CD4-positive, alpha-beta T cell treated with Interleukin-10 for 1 hour (primary cell): ENCODE measurements around the gene EFNA5.

ENCODE experiments used
- DNase-seq: peaks from one replicate; pipeline ENCODE4 v3.0.0-alpha.2; 2020

Gene EFNA5

GRCh38 chr5:107636555-107636954 lies 34.2 kb downstream of the EFNA5 start:
- DNase-seq: no peak

- no peak for DNase-seq
Measured at GRCh38 chr5:107636068-107636467, 34.7 kb downstream of the EFNA5 start.

GRCh38 chr5:107634981-107635848 lies 35.5 kb downstream of the EFNA5 start:
- DNase-seq: no peak

- no peak for DNase-seq
Measured at GRCh38 chr5:107633171-107633901, 37.4 kb downstream of the EFNA5 start.

- DNase-seq: no peak
Measured at GRCh38 chr5:107631805-107632362, 38.9 kb downstream of the EFNA5 start.

GRCh38 chr5:107630184-107630583 lies 40.6 kb downstream of the EFNA5 start:
- DNase-seq: no peak

- DNase-seq: no peak
Measured at GRCh38 chr5:107624235-107624634, 46.5 kb downstream of the EFNA5 start.

GRCh38 chr5:107621089-107621488 lies 49.6 kb downstream of the EFNA5 start:
- no peak for DNase-seq

- DNase-seq: no peak
Measured at GRCh38 chr5:107619781-107620180, 51.0 kb downstream of the EFNA5 start.

GRCh38 chr5:107618242-107618641 lies 52.5 kb downstream of the EFNA5 start:
- DNase-seq: no peak

GRCh38 chr5:107617052-107617451 lies 53.7 kb downstream of the EFNA5 start:
- no peak for DNase-seq

- DNase-seq: no peak
Measured at GRCh38 chr5:107616213-107616612, 54.5 kb downstream of the EFNA5 start.

- DNase-seq: no peak
Measured at GRCh38 chr5:107615299-107615817, 55.4 kb downstream of the EFNA5 start.

- no peak for DNase-seq
Measured at GRCh38 chr5:107612541-107612940, 58.2 kb downstream of the EFNA5 start.

GRCh38 chr5:107610798-107611197 lies 59.9 kb downstream of the EFNA5 start:
- DNase-seq: no peak

- no peak for DNase-seq
Measured at GRCh38 chr5:107607671-107608345, 62.9 kb downstream of the EFNA5 start.

GRCh38 chr5:107607196-107607595 lies 63.5 kb downstream of the EFNA5 start:
- no peak for DNase-seq

- no peak for DNase-seq
Measured at GRCh38 chr5:107605596-107606125, 65.1 kb downstream of the EFNA5 start.

- no peak for DNase-seq
Measured at GRCh38 chr5:107604990-107605389, 65.7 kb downstream of the EFNA5 start.

GRCh38 chr5:107604146-107604910 lies 66.4 kb downstream of the EFNA5 start:
- no peak for DNase-seq

- no peak for DNase-seq
Measured at GRCh38 chr5:107603349-107603748, 67.4 kb downstream of the EFNA5 start.

GRCh38 chr5:107602896-107603295 lies 67.8 kb downstream of the EFNA5 start:
- DNase-seq: no peak
